Fibroblast of peridontal ligament (primary cell): ENCODE measurements around the gene CCDC57.

Source experiments
- DNase-seq: peaks from one replicate; pipeline ENCODE4 v3.0.0-alpha.2; 2010; ENCODE audit errors: extremely low read depth

CCDC57 gene

DNA sequence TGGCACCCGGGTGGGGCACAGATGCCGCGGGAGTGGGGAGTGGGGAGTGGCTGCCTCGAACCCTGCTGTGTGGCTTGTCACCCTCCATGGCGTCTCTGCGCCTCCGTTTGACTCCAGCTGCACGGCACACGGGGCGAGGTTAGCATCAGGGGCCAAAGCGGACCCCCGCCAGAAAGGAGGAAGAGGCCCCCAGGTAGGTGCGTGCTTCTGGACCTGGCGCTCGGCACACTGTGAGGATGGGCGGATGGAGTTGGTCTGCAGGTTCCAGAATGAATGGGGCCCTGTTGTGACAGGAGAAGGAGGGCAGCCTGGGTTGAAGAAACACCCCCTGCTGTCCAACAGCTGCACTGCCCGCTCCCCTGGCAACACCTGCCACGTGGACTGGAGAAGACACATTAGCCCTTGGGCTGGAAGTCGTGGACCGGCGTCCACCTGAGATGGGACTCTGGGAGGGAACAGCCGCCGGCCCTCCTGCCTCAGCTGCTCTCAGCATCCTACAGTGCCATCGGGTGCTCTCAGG, 105.2 kb downstream of the CCDC57 start:
- DNase-seq, result no peak

DNA sequence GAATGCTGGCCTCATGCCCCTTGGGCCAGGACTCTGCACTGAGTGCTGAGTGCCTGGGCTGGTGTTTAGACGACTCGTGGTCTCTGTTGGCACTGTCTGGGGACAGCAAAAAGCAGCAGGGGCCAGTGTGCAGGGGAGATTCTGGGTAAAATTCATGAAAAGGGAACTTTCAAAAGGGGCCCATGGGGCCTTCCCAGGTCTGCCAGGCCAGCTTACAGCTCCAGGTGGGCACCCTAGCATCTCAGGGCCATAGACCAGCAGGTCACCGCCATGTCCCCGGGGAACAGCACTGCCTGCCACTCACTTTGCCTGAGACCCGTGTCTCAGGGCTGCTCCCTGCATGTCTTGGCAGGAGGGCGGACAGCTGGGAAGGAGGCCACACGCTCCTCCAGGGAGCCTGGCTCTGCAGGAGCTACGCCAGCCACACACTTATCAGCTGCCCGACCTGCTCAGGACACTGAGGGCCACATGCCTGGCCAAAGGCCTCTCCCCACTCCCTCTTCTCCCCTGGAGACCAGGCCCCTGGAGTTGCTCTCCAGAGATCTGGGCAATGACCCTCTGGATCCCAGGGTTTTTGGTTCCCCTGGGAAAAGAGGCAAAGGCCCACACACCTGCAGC, 105.8 kb downstream of the CCDC57 start:
- no peak for DNase-seq

DNA sequence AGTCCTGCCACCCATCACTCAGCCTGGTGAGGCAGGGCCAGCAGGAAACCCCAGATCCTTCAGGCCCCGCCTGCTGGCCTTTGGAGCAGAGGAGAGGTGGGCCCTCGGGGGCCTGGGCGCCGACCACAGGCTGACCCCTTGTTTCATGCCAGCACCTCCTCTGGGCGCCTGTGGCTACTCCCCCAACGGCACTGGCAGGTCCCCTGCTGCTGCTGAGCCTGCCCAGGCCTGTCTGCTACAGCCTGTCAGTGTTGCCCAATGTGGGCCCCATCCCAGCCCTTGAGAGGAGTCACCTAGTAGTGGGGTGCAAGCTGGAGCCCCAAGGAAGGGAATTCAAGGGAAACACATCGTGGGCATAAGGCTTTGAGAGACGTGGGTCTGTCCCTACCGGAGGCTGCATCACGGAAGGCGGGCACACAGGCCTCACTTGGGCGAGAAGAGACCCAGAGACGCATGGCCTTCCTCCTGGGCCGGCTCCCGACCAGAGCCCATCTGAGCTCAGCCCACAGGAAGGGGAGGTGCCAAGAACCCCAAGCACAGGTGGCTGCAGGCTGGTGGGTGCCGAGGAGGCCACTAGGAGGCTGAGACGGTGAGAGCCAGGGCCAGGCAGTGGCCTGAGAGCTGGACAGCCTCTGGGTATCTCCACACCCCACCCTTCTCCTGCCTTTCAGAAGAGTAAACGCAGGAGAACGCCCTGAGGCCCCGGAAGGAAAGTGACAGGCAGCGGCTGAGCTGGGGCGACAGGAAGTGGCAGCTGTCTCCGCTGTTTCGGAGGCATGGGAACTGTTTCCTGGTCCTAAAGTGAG, 106.6 kb downstream of the CCDC57 start:
- DNase-seq, result no peak

DNA sequence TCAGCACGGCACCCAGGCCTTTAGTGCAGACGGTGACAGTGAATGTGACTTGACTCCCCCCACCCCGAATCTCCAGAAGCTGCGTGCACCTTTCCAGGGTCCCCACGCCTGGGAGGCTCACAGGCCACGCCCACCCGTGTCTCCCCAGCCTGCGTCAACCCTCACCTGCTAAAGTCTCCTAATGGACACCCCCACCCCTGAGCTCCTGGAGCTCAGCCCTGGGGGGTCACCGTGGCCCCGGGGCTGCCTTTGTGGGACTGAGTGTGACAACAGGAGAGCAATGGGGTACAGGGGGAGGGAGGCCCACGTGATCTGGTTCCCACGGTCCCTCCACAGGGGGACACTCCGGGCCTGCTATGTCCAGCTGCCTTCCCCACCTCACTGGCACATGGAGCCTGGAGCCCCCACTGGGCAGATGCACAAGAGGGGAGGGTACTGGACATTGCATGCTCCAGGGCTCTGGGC, 107.2 kb downstream of the CCDC57 start:
- DNase-seq, result no peak

DNA sequence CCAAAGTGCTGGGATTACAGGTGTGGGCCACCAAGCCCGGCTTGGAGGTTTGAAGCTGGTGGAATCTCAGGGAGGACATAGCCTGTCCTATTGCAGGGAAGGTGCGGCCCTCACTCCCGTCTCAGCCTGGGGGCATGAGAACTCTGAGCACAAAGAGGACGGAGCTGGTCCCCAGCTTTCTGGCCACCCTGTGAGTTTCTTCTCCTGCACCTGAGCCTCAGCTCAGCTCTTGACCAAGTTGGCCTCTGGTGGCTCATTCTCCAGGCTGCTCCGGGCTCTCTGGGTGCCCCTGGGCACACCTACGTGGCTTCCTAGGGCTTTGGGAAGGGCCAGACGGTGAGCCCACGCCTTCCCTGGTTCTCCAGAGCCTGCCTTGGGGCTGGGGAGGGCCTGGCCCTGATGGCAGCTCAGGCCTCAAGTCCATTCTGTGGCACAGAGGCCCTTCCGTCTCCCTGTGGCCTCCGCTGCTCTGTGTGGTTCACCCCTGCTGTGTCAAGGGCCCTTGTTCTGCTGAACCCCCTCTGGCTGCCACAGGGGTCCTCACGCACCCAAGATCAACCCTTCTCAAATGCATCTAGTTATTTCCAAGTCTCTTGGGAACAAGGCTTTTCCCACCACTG, 107.7 kb downstream of the CCDC57 start:
- DNase-seq, result no peak

DNA sequence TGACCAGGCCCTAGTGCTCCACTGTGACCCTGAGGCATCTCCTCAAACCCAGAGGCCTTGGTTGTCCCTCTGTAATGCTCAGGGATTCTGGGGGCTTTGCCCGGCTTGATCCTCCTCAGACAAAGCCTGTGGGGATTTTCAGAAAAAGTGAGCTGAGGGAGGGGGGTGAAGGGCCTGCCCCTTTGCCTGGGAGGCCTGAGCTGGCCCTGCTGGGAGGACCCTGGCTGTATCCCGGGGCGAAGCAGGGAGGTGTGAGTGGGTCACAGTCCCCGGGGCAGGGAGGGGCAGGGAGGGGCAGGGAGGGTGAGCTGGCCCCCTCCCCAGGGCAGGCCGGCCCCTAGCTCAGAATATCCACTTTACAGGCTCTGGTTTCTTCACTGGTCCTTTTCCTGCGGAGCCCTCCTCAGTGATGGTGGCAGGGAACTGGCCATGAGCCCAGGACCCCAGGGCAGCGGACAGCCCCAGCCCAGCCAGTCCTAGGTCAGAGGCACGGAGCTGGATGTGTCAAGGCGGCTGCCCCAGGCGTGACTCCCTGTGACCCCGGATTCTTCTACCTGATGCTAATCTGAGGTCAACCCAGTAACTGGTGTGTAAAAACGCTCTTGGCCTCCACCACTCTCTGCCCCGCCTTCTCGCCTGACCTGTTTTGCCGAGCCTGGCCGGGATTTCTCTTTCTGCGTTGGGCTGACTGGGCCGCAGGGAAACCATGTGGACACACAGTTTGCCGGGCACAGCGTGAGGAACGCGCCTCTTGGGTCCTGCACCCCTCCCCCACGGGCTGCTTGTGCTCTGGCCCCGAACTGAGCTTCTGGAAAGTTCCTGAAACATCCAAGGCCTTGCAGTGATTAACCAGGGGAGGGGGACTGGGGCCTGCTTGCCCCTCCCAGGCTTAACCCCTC, 108.8 kb downstream of the CCDC57 start:
- DNase-seq, result no peak

DNA sequence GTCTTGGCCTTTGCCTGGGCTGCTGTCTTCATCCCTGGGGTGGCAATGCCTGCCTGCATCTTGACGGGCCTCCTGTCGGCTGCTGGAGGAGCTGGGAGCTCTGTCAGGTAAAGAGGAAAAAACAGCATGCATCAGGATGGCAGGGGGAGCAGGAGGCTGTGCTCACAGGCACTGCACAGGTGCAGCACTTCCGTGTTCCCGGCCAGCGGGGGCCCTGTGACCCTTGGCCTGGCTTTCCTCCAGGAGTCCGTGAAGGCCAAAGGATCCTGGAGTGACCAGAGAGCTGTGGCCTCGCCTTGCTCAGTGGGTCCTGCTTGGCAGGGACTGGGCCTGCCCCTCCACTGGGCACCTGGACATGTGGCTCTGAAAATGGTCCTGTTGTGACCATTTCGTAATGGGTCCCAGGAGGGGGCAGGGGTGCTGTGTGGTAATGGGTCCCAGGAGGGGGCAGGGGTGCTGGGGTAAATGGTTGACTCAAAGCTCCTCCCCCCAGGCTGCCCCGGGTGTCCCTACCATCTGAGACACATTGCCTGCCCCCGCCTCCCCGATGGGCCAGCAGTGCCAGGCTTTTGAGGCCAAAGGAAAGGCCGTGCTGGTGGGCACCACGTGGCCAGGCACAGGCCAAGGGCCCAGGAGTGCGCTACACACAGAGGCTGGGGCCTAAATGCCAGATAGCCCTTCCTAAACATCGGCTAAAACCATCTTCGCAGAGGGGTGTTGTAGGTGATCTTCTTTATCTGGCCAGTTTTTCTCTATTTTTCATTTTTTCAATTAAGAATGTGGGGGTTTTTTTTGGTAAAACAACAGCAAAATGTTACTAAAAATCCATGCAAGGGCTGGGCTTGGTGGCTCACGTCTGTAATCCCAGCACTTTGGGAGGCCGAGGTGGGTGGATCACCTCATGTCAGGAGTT, 110.6 kb downstream of the CCDC57 start:
- no peak for DNase-seq

DNA sequence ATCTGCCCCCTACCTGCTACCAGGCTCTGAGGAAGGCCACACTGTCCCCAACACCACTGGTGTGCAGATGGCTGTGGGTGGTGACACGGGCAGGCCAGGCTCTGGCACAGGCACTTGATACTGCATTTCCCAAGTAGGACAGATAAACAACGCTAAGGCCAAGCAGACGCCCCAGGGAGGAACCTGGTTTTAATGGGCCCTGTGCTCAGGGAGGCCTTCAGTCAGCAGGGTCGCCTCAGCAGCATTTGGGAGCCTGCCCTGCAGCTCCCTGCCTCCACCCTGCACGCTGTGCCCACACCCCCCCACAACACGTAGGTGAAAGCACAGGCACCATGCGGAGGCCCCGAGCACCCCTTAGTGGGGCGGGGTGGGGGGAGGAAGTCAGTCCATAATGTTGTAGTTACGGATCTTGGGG, 111.3 kb downstream of the CCDC57 start:
- DNase-seq, result no peak

DNA sequence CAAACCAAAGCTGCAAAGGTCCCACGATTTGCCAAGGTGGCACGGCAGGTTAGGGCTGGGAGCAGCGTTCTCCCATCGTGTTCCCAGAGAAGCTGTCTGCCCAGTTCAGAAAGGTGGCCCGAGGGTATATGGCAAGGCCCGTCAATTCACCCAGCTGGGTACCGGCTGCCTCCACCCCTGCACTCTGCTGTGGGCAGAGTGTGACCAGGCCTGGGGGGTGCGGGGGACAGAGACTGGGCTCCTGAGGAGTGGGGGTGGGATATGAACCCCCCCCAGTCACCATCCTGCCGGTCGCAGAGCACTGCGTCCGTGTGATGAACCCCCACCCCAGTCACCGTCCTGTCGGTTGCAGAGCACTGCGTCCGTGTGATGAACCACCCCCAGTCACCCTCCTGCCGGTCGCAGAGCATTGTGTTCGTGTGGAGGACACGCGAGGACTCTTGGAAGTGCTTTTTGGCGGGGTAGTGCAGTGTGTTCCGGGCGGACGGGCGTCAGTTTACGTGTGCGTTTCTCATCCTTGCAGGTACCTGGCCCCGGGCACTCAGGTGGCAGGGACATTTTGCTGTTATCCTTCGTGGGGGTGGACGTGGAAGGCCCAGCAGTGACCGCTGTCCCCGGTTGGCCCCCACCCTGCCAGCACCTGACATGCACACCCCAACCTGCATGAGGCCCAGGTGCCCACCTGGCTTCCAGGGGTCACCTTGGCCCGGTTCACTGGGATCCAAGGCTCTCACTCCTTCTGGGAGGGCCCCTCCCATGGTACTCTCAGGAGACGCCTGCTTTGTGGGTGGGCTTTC, 111.9 kb downstream of the CCDC57 start:
- no peak for DNase-seq

DNA sequence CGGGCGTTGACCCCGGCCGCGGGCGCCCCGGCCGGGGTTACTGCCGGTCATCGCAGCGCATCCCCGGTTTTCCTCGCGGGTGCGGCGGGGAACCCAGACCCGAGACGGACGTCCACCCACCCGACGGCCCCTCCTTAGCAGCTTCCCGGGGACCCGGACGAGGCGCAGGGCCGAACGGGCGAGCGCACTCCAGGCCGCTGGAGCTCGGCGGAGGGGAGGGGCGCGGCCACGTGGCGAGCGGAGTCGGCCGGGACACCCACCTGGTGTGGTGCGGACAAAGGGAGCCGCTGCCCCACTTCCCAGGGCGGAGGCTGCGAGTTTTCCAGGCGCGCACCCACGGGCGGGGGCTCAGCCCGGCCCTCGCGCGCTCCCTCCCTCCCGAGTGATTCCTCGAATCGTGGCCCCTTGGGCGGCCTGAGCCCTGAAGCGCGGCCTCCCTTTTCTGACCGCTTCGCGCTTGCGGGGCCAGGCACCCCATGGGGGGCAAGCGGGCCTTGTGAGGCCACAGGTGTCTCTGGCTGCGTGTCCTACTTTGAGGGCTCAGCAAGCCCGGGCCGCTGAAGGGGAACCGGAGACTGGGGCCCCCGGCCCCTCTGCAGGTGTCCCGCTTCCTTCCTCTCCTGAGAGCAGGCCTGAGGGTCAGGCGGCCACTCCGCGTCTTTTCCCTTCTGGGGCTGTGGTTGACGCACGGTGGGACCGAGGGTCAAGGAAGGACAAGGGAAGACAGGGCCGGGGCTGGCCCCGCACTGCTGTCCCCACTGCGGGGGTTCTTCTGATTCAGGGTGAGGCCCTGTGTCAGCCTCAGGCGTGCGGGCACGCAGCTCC, 113.5 kb downstream of the CCDC57 start:
- no peak for DNase-seq

DNA sequence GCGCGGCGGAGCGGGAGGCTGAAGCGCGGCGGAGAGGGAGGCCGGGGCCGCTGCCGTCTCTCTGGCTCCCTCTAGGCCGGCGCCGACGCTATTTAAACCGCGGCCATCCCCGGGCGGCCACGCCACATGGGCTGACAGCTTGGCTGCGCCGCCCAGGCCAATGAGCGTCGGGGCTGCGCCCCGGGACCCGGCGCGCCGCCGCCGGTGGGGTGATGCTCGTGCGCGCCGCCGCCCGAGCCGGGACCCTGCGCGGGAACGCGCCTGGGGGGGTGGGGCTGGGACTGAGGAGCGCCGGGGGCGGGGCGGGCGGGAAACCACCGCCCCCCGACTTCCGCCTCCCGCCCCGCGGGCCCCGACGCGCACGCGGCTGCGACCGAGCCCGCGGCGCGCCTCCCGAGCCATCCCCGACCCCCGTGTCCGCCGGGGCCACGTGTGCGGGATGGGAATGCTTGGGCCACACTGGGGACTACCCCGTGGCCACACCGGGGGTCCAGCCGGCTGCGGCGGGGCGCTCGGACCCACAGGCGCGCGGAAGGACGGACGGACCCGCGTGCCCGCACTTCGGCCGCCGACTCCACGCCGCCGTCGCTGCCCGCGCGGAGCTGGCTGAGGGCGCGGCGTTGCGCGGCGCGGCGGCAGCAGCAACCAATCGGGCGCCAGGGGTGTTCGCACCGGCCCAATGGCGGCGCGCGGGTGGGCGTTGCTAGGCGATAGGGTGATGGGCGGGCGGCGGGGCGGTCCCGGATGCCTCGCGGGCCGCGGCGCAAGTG, 114.3 kb downstream of the CCDC57 start, which contains the start of gene FASN:
Gene FASN (minus strand): TSS at position 68 of the 770 bp plus-strand sequence. CDS start 1,791 bp downstream, outside the sequence.
- peak; percentile 92 for DNase-seq

DNA sequence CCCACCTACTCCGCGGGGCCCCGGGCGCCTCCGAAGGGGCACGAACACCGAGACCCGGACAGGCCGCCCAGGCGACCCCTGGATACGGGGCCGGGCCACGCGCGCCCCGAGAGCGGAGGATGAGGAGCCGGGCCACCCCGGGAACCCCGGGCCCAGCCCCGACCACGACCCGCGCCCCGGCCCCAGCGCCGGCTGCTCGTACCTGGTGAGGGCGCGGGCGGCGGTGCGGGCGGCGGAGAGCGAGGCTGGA, 114.8 kb downstream of the CCDC57 start:
- no peak for DNase-seq

DNA sequence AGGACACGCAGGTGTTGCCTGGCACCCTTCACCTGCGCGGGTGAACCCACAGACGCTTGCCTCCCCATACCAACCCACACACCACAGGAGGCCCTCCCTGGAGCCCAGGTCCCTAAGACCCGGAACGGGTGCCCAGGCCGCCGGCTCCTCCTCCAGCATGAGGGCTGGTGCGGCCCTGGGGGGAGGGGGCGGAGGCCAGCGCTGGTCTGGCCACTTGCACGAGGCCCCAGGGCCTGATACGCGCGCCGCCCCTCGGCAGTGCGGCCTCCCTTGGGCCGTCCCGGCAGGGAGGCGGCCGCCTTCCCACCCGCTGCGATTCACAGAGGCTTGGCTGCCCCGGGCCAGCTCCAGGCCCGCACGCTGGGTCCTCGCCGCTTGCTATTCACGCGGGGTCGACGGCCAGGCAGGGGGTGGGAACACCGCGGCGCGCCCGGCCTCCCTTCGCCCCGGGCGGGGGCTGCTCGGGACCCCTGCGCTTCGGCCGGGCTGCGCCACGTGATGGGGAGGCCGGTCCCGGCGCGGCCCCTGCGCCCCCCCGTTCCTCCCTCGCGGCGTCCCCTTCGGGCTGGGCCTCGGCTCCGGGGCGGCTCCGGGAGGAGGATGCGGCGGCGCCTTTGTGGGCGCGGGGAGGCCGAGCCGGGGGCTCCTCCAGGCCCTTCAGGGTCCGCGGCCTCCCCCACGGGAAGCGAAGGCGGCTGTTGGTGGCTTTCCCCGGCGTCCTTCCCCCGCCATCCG, 115.3 kb downstream of the CCDC57 start:
- peak; percentile 35 for DNase-seq

DNA sequence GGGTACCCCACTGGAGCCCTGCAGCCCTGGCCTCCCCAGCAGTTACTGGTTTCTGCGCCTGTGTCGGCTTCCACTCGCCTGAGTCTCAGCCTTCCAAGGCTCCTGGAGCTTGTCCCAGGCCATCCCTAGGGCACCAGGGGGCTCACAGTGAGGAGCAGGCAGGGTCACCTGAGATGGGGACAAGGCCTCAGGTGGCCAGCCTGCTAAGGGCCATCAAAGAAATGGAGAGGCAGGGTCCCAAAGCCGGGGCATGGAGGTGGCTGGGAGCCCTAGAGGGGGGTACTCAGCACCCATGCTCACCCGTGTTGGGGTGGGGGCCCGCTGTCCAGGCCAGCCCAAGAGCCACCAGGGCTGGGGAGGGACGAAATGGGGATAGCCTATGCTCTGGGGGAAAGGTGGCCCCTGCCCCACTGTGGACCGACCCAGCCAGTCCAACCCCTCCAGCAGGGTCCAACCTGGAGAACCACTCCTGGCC, 115.9 kb downstream of the CCDC57 start:
- DNase-seq, result no peak

DNA sequence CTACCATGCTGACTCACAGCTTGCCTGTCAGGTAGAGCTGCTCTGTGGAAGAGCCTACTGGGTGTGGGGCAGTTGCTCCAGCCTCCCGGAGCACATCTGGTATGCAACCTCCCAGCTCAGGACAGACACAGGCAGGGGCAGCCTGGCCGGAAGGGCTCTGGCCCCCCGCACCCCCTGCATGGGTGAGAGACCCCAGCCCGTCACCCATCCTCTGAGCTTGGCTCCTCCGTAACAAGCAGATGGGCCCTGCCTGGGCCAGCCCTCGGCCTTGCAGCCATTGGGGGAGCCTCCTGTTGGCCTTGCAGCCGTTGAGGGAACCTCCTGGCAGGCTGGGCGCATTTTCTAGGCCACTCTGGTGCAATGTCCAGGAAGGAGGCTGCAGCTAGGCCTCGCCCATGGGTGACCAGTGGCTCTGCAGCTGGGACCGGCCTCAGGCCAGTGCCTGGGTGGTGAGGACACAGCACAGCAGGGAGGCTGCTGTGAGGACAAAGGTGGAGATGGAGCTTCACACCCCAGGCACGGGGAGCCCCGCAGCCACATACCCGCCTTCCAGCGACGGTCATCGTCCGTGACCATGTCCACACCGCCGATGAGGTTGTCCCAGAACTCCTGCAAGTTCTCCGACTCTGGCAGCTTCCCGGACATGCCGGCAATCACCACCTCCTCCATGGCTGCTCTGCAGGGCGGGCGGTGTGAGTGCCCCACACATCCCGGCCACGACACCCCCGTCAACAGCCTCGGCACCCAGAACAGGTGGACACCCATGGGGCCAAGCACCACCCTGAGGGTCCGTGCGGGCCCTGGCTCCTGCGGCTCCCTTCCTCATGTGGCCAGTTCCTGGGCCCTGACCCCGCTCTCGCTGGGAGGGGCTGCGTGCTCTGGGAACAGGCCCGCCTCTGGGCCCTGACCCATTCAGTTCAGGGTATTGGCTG, 116.6 kb downstream of the CCDC57 start:
- DNase-seq, result no peak
